ENCODE measurements around the gene ALS2.

ALS2 gene

GRCh38 chr2:201780674-201781493 lies at the start of gene ALS2:
ALS2 (minus strand) TSS chr2:201780933; CDS start chr2:201768885, 12,048 bp downstream.
- DNase-seq (ENCODE audit: low spot score), result peak; percentile 89
- no peak for TF ChIP-seq CTCF (IDR thresholded peaks at IDR 0.05; ENCODE audit: extremely low read depth, insufficient read depth, missing control alignments)
- in situ Hi-C loops (cut with MboI; ENCODE audit: low pct_unique_long_range_greater_than_20kb, low sequenced_read_pairs, unreplicated experiment), result no loop called here

GRCh38 chr2:201828220-201828619 lies 47.5 kb upstream of the ALS2 start:
- in situ Hi-C loops (cut with MboI; ENCODE audit: low pct_unique_long_range_greater_than_20kb, low sequenced_read_pairs, unreplicated experiment), result no loop called here
- no peak for DNase-seq (ENCODE audit: low spot score)
- no peak for TF ChIP-seq CTCF (IDR thresholded peaks at IDR 0.05; ENCODE audit: extremely low read depth, insufficient read depth, missing control alignments)

- DNase-seq (ENCODE audit: low spot score), result no peak
- TF ChIP-seq CTCF (IDR thresholded peaks at IDR 0.05; ENCODE audit: extremely low read depth, insufficient read depth, missing control alignments), result no peak
- in situ Hi-C loops (cut with MboI; ENCODE audit: low pct_unique_long_range_greater_than_20kb, low sequenced_read_pairs, unreplicated experiment), result no loop called here
Observed at GRCh38 chr2:201827621-201828020, 46.9 kb upstream of the ALS2 start.

- DNase-seq (ENCODE audit: low spot score), result no peak
- TF ChIP-seq CTCF (IDR thresholded peaks at IDR 0.05; ENCODE audit: extremely low read depth, insufficient read depth, missing control alignments), result no peak
- in situ Hi-C loops (cut with MboI; ENCODE audit: low pct_unique_long_range_greater_than_20kb, low sequenced_read_pairs, unreplicated experiment), result no loop called here
Observed at GRCh38 chr2:201824212-201824611, 43.5 kb upstream of the ALS2 start.

- TF ChIP-seq CTCF (IDR thresholded peaks at IDR 0.05; ENCODE audit: extremely low read depth, insufficient read depth, missing control alignments), result no peak
- DNase-seq (ENCODE audit: low spot score), result no peak
- in situ Hi-C loops (cut with MboI; ENCODE audit: low pct_unique_long_range_greater_than_20kb, low sequenced_read_pairs, unreplicated experiment), result no loop called here
Observed at GRCh38 chr2:201821080-201821479, 40.3 kb upstream of the ALS2 start.

GRCh38 chr2:201820383-201821007 lies 39.8 kb upstream of the ALS2 start:
- in situ Hi-C loops (cut with MboI; ENCODE audit: low pct_unique_long_range_greater_than_20kb, low sequenced_read_pairs, unreplicated experiment), result no loop called here
- DNase-seq (ENCODE audit: low spot score), result no peak
- no peak for TF ChIP-seq CTCF (IDR thresholded peaks at IDR 0.05; ENCODE audit: extremely low read depth, insufficient read depth, missing control alignments)
